A204.1 (cell line): ENCODE measurements around the gene STK24.

ENCODE experiments used
- FAIRE-seq: peaks from 2 replicates; lab custom pipeline; 2012; peaks lifted over from hg19 to GRCh38; lab: Jason Lieb, UNC

Gene STK24

GRCh38 chr13:98509271-98510155 is 67.4 kb downstream of the STK24 start:
- no peak for FAIRE-seq

- no peak for FAIRE-seq
Measured at GRCh38 chr13:98508685-98509084, 68.2 kb downstream of the STK24 start.

GRCh38 chr13:98508280-98508679 is 68.6 kb downstream of the STK24 start:
- no peak for FAIRE-seq

GRCh38 chr13:98507282-98507797 is 69.6 kb downstream of the STK24 start:
- FAIRE-seq = no peak

- FAIRE-seq = no peak
Measured at GRCh38 chr13:98506728-98507230, 70.1 kb downstream of the STK24 start.

- no peak for FAIRE-seq
Measured at GRCh38 chr13:98506322-98506721, 70.6 kb downstream of the STK24 start.

- FAIRE-seq = no peak
Measured at GRCh38 chr13:98505217-98505616, 71.7 kb downstream of the STK24 start.

- no peak for FAIRE-seq
Measured at GRCh38 chr13:98504371-98504963, 72.4 kb downstream of the STK24 start.

GRCh38 chr13:98504029-98504351 is 72.9 kb downstream of the STK24 start:
- FAIRE-seq = no peak

- no peak for FAIRE-seq
Measured at GRCh38 chr13:98503175-98504028, 73.5 kb downstream of the STK24 start.

- FAIRE-seq = no peak
Measured at GRCh38 chr13:98500963-98501421, 75.9 kb downstream of the STK24 start.

GRCh38 chr13:98496966-98497365 is 79.9 kb downstream of the STK24 start:
- FAIRE-seq = no peak

GRCh38 chr13:98496479-98496791 is 80.5 kb downstream of the STK24 start:
- no peak for FAIRE-seq

GRCh38 chr13:98495627-98496478 is 81.1 kb downstream of the STK24 start:
- FAIRE-seq = no peak

GRCh38 chr13:98494769-98495168 is 82.1 kb downstream of the STK24 start:
- no peak for FAIRE-seq

GRCh38 chr13:98493042-98493712 is 83.7 kb downstream of the STK24 start:
- FAIRE-seq = no peak

GRCh38 chr13:98492335-98493041 is 84.4 kb downstream of the STK24 start:
- FAIRE-seq = no peak

- FAIRE-seq = no peak
Measured at GRCh38 chr13:98490866-98491265, 86.0 kb downstream of the STK24 start.

- no peak for FAIRE-seq
Measured at GRCh38 chr13:98490195-98490836, 86.6 kb downstream of the STK24 start.
